HG03342 (cell line): ENCODE results near the gene CTNNA3.

ENCODE experiments used
- ATAC-seq: cut with Tn5 transposase; IDR thresholded peaks from one replicate; pipeline ENCODE4 v1.9.1; 2021; ENCODE audit warnings: mild to moderate bottlenecking, moderate library complexity; ENCODE audit not compliant: unreplicated experiment

The CTNNA3 gene

GRCh38 chr10:67144530-67144929 lies 551.5 kb downstream of the CTNNA3 start:
- no peak for ATAC-seq

GRCh38 chr10:67141300-67141699 lies 554.7 kb downstream of the CTNNA3 start:
- no peak for ATAC-seq

GRCh38 chr10:67140641-67141040 lies 555.4 kb downstream of the CTNNA3 start:
- ATAC-seq: no peak

GRCh38 chr10:67127441-67127840 lies 568.6 kb downstream of the CTNNA3 start:
- no peak for ATAC-seq

- no peak for ATAC-seq
Measured at GRCh38 chr10:67119651-67120050, 576.3 kb downstream of the CTNNA3 start.

GRCh38 chr10:67115972-67116371 lies 580.0 kb downstream of the CTNNA3 start:
- ATAC-seq: no peak

GRCh38 chr10:67114945-67115344 lies 581.0 kb downstream of the CTNNA3 start:
- no peak for ATAC-seq

GRCh38 chr10:67112765-67113164 lies 583.2 kb downstream of the CTNNA3 start:
- no peak for ATAC-seq

- ATAC-seq: no peak
Measured at GRCh38 chr10:67110286-67110685, 585.7 kb downstream of the CTNNA3 start.

GRCh38 chr10:67107670-67108069 lies 588.3 kb downstream of the CTNNA3 start:
- ATAC-seq: no peak

GRCh38 chr10:67100951-67101350 lies 595.0 kb downstream of the CTNNA3 start:
- no peak for ATAC-seq

- no peak for ATAC-seq
Measured at GRCh38 chr10:67098461-67098860, 597.5 kb downstream of the CTNNA3 start.

GRCh38 chr10:67095531-67095930 lies 600.5 kb downstream of the CTNNA3 start:
- no peak for ATAC-seq

GRCh38 chr10:67088036-67088435 lies 608.0 kb downstream of the CTNNA3 start:
- no peak for ATAC-seq

GRCh38 chr10:67087135-67087425 lies 608.9 kb downstream of the CTNNA3 start:
- no peak for ATAC-seq

- ATAC-seq: no peak
Measured at GRCh38 chr10:67086327-67087134, 609.5 kb downstream of the CTNNA3 start.

GRCh38 chr10:67079126-67079525 lies 616.9 kb downstream of the CTNNA3 start:
- ATAC-seq: no peak

GRCh38 chr10:67077376-67077775 lies 618.6 kb downstream of the CTNNA3 start:
- ATAC-seq: no peak

GRCh38 chr10:67076144-67076543 lies 619.9 kb downstream of the CTNNA3 start:
- ATAC-seq: no peak

GRCh38 chr10:67075491-67075971 lies 620.5 kb downstream of the CTNNA3 start:
- no peak for ATAC-seq

- ATAC-seq: no peak
Measured at GRCh38 chr10:67072654-67073053, 623.3 kb downstream of the CTNNA3 start.

GRCh38 chr10:67050415-67050814 lies 645.6 kb downstream of the CTNNA3 start:
- no peak for ATAC-seq

- no peak for ATAC-seq
Measured at GRCh38 chr10:67049988-67050387, 646.0 kb downstream of the CTNNA3 start.
